C4-2B (cell line): Measurements from ENCODE around the gene KIAA0586.
"Not testable (repeated sequence)": the region's sequence is repeated elsewhere in the genome, so short reads cannot be mapped to it uniquely, and the experiment has no call there.

Experiments
- H3K27ac ChIP-seq: fragments of 450-650 bp; 2 replicates; pipeline ENCODE4 v1.5.1; 2017
- ZFX ChIP-seq: fragments of 450-650 bp; IDR thresholded peaks from 2 replicates; pipeline ENCODE4 v1.6.1; 2017
- TF ChIP-seq, protein P1 (sequence below): fragments of 450-650 bp; conservative IDR thresholded peaks from 2 replicates; pipeline ENCODE4 v1.5.1; 2017; ENCODE audit warnings: mild to moderate bottlenecking

KIAA0586 gene

GRCh38 chr14:58398895-58399294, 28.6 kb upstream of the KIAA0586 start:
- TF ChIP-seq, protein P1, sequence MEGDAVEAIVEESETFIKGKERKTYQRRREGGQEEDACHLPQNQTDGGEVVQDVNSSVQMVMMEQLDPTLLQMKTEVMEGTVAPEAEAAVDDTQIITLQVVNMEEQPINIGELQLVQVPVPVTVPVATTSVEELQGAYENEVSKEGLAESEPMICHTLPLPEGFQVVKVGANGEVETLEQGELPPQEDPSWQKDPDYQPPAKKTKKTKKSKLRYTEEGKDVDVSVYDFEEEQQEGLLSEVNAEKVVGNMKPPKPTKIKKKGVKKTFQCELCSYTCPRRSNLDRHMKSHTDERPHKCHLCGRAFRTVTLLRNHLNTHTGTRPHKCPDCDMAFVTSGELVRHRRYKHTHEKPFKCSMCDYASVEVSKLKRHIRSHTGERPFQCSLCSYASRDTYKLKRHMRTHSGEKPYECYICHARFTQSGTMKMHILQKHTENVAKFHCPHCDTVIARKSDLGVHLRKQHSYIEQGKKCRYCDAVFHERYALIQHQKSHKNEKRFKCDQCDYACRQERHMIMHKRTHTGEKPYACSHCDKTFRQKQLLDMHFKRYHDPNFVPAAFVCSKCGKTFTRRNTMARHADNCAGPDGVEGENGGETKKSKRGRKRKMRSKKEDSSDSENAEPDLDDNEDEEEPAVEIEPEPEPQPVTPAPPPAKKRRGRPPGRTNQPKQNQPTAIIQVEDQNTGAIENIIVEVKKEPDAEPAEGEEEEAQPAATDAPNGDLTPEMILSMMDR, result no peak
- no peak for TF ChIP-seq ZFX
- H3K27ac ChIP-seq, result no peak overlapping the region

GRCh38 chr14:58401587-58401986, 25.9 kb upstream of the KIAA0586 start:
- TF ChIP-seq, protein P1, result peak; percentile 30
- TF ChIP-seq ZFX, result no peak
- no peak overlapping the region for H3K27ac ChIP-seq

DNA sequence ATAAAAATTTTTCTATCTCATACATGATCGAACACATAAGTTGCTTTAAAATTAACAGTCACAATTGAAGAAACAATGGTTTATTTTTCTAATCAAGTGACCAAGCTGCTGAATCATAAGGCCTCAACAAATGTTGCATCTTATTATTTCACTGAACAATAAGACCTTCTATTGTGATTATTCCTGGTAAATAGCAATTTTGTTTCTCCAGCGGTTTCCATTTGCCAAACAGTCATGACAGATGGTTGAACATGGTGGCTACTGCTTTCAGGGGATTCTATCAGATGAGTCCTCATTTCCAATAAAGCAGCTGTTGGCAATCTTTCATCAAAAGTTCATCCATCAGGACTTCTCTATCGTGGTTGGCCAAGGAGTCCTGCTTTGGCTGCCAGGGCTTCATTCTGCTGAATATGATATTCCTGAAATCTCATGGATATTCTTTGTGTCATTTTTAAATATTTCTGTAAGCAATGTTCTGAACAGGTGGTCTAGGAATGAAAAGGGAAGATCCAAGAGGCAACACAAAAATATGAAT, 18.8 kb upstream of the KIAA0586 start:
- no peak overlapping the region for H3K27ac ChIP-seq
- TF ChIP-seq, protein P1, result no peak
- TF ChIP-seq ZFX, result no peak

DNA sequence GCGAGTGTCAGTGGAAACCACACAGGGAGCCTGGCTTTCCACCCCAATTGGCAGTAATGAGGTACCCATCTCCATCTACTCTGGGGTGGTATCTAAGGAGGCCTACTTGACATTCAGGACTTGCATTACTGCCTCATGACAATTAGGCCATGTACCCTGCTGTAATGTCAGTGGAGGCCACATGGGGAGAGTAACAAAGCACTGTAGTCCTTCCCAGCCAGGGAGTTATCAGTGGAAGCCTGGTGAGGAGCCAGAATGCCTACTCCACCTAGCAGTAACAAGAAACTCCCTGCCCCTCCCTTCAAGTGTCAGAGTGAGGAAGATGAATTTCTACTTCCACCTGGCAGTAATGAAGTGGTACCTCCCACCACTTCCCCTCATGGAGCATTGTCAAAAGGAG, 12.7 kb upstream of the KIAA0586 start:
- TF ChIP-seq, protein P1, result no peak; the same call in 1 of the 2 replicates
- TF ChIP-seq ZFX, result no peak
- no peak overlapping the region for H3K27ac ChIP-seq

- H3K27ac ChIP-seq, result no peak overlapping the region
- TF ChIP-seq, protein P1, result no peak
- TF ChIP-seq ZFX, result no peak
These were observed 11.6 kb upstream of the KIAA0586 start for GRCh38 chr14:58415636-58416547.

DNA sequence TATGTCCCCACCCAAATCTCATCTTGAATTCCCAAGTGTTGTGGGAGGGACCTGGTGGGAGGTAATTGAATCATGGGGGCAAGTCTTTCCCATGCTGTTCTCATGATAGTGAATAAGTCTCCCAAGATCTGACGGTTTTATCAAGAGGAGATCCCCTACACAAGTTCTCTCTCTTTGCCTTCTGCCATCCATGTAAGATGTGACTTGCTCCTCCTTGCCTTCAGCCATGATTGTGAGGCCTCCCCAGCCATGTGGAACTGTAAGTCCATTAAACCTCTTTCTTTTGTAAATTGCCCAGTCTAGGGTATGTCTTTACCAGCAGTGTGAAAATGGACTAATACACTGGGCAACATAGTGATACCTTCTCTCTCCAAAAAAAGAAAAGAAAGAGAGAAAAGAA, 10.6 kb upstream of the KIAA0586 start:
- H3K27ac ChIP-seq, result not testable (repeated sequence)

DNA sequence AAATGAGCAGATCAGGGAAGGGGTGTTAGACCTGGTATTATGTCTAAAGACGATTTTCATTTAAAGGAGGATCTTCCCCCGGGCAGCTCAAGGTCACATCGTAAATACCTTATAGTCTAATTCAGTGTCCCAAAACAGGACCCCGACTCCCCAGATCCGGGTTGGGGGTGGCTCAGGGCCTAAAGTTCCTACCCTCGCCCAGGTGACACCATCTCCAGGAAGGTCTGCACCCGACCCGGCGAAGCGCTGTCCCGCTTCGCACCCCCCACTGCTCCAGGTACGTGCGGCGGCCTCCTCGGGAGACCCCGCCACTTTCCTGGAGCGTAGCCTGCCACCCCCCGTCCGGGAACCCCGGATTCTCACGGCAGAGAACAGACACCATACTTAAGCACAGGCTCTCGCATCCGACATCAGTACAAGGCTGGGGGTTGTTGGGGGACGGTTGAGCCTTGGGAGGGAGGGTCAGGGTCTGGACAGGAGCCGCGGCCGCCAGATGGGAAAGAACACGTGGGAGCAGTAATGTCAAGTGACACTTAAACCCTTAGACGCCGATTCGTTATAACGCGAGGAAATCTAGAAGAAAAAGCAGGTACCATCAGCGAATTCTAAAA, 744 bp upstream of the KIAA0586 start:
- TF ChIP-seq ZFX, result peak; percentile 86
- TF ChIP-seq, protein P1, result no peak

More for the DNA sequence above, 744 bp upstream of the KIAA0586 start:
- H3K27ac ChIP-seq, result peak overlapping the region; percentile 91
